Fibroblast of mammary gland (primary cell): ENCODE measurements around the gene FOXRED1.

ENCODE experiments used
- DNase-seq: peaks from one replicate; pipeline ENCODE4 v3.0.0-alpha.2; 2010; ENCODE audit warnings: low read depth
- H3K4me3 ChIP-seq: 2 replicates; pipeline ENCODE4 v1.5.1; 2011; ENCODE audit warnings: low read depth, mild to moderate bottlenecking, low read length, moderate library complexity; ENCODE audit not compliant: control insufficient read depth
- TF ChIP-seq, protein P1 (sequence below): conservative IDR thresholded peaks from 2 replicates; pipeline ENCODE4 v1.5.1; 2011; ENCODE audit warnings: low read depth, low read length, inconsistent platforms; ENCODE audit not compliant: control insufficient read depth, insufficient read depth

The FOXRED1 gene

DNA sequence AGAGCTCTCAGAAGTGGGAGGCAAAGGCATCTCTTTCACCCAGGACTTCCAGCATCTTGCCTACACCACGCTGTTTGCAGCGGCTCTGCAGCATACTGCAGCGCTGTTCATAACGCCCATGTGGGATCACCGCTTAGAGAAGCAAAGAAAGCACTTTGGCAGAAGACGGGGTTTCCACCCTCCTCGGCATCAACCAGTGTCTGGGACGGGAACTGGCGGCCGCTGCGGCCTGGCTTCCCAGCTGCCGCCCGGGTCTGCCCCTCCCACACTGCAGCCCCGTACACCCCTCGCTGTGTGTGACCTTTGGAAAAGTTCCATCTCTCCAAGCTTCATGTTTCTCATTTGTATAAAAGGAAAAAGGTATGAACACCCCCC lies 13.4 kb downstream of the FOXRED1 start:
- H3K4me3 ChIP-seq: peak overlapping the region; percentile 72
- TF ChIP-seq, protein P1, sequence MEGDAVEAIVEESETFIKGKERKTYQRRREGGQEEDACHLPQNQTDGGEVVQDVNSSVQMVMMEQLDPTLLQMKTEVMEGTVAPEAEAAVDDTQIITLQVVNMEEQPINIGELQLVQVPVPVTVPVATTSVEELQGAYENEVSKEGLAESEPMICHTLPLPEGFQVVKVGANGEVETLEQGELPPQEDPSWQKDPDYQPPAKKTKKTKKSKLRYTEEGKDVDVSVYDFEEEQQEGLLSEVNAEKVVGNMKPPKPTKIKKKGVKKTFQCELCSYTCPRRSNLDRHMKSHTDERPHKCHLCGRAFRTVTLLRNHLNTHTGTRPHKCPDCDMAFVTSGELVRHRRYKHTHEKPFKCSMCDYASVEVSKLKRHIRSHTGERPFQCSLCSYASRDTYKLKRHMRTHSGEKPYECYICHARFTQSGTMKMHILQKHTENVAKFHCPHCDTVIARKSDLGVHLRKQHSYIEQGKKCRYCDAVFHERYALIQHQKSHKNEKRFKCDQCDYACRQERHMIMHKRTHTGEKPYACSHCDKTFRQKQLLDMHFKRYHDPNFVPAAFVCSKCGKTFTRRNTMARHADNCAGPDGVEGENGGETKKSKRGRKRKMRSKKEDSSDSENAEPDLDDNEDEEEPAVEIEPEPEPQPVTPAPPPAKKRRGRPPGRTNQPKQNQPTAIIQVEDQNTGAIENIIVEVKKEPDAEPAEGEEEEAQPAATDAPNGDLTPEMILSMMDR: no peak
- peak; percentile 44 for DNase-seq

DNA sequence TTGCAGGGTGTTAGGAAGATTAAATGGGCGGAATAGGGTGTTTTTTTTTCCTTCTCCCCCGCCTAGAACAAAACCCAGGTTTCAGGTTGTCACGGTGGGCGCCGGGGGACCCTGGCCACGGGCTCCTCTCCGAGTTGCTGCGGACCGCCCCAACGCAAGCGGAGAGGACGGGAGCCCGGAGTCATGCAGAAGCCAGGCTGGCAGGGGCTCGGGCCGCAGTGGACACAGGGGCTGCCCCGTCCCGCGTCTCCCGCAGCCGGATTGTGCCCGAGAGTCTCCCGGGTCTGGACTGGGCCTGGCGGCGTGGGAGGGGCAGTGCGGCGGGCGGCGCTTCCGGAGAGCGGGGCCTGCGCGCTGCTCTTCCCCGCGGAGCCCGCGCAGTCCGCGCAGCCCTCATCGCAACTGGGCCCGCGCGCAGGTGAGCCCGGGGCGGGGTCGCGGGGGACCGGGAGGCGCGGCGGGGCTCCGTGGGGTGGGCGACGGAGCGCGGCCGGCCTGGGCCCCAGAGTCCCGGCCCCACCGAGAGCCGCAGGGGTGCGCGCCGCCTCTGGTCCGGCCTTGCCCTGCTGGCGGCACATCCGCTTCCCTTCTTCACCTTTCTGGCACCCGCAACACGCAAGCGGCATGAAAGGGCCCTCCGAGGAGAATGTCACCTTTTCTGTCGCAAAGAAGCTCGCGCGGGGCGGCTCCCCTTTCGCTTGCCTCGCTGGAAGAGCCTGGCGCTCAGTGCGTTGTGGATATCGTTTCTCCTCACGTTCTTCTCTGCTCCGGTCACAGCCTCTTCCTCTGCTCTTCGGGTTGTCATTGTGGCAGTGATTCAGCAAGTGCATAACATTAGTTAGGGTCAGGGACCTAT lies 14.0 kb downstream of the FOXRED1 start, which contains the start of gene TIRAP:
Gene TIRAP (plus strand): TSS at position 358 of the 856 bp plus-strand sequence. CDS start 7,802 bp downstream, outside the sequence.
- H3K4me3 ChIP-seq: peak within 1 kb of the TSS; percentile 72
- TF ChIP-seq, protein P1: no peak
- peak; percentile 50 for DNase-seq

DNA sequence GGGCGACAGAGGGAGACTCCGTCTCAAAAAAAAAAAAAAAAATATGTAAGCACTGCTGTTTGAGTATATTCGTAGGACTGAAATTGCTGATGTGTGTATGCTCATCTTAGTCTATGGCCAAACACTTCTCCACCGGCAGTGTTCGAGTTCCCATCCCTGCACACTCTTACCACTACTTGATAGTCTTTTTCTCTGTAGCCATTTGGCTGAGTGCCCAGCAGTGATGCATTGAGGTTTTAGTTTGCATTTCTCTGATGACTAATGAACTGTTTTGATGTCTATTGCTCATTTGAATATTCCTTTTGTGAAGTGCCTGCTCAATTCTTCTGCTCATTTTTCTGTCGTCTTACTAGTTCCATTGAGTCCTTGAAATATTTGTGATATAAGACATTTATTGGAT lies 15.9 kb downstream of the FOXRED1 start:
- DNase-seq: peak; percentile 97
- TF ChIP-seq, protein P1: no peak
- H3K4me3 ChIP-seq: no peak overlapping the region

DNA sequence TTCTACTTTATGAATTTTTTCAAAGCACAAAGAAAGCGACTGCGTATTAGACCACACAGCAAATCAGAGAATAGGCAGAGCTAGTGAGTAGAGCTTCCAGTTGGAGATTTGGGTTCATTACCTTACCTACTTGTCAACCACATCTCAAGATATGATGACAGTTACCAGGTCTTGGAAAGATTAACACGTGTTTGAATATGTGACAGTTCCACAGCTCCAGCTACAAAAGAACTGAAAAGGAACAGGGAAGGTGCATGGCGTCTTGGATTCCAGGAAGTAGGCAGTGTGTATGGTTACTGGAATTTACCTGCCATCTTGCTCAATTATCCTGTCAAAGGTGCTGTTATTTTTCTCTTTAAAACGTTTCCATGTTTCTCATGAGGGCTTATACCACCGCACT lies 19.3 kb downstream of the FOXRED1 start:
- H3K4me3 ChIP-seq: no peak overlapping the region
- DNase-seq: no peak
- TF ChIP-seq, protein P1: no peak

DNA sequence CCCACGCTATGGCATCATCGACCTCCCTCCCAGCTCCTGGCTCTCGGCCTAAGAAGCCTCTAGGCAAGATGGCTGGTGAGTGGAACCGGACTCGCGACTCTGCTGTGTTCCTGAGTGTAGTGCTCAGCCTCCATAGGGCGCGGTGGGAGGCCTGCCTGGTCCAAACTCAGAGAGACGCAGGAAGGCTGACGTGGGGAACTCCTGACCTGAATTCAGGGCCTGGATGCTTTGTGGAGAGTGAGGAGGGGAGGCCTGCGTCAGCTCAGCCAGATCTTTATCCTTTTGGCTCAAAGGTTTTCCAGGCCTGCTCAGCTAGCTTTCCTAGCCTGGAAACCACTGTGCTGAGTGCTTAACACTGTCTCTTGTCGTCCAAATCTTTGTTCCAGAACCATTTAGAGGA lies 21.9 kb downstream of the FOXRED1 start:
- no peak for DNase-seq
- H3K4me3 ChIP-seq: no peak overlapping the region
- TF ChIP-seq, protein P1: no peak

DNA sequence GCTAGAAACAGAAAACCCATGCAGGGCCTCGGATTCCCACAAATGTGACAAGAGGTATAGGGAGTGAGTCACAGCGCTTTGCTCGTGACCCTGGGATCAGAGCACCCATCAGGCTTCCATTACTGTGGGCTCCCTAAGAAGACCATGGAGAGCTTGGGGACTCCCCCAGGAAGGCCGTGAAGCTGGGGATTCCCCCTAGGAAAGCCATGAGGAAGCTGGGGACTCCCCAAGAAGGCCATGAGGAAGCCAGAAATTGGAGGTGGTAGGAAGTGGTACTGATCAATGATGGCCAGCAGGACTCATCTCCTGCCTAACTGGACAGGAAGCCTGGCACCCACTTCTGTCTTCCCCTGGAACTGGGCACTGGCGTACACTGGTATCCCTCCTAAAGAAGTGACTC lies 24.8 kb downstream of the FOXRED1 start:
- no peak overlapping the region for H3K4me3 ChIP-seq
- TF ChIP-seq, protein P1: no peak
- DNase-seq: no peak
